Measurements from ENCODE around the gene IL21R.

The IL21R gene

GRCh38 chr16:27492588-27492979 lies 90.6 kb downstream of the IL21R start:
- no peak for DNase-seq

DNA sequence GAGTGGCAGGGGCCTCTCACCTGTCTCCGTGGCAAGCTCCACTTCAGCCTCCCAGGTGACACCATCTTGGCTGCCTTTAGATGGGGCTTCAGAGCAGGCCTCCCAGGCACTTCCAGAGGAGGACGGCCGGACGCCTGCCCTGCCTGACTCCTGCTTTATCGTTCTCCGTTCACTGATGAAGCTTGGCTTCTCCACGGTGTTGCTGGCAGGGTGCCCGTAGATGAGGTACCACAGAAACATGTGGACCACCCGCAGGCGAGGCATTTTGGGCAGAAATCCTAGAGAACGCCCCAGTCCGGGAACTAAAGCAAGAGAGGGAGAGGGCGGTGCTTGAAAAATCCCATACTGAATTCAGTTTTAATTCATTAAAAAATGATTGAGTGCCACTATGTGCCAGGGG lies 93.2 kb downstream of the IL21R start:
- no peak for DNase-seq

- no peak for DNase-seq
Measured at GRCh38 chr16:27498031-27498825, 96.3 kb downstream of the IL21R start.

DNA sequence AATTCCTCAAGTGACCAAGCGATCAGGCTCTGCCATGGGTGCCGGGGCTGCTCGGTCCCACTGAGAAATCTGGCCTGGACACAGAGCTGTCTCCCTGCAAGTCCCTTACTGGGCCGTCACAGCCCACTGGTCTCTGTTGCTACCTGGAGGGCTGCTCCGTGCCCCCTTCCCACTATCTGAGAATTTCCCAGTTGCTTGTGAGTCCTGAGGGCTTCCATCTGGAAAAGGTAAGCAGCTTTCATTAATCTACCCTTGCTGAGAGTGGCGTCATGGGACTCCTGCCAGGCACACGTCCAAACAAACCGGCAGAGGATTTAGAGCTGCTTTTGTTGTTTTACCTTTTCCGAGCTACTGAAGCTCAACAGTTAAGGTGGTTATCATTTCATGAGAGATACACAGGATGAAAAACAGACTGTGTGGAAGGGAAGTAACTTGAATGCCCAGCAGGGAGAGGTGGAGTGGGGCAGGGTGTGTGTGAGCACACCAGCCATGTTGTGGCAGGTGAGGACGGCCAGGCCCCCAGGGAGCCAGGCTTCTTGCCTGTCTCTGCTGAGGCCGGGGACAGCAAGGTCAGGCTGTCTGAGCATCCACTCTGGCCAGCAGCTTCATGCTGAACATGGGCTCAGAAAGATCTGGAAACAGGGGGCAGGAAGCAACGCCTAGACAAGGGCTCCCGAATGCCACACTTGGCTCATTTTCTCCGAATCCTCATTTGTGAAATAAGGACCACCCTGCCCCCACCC lies 97.1 kb downstream of the IL21R start:
- no peak for DNase-seq

DNA sequence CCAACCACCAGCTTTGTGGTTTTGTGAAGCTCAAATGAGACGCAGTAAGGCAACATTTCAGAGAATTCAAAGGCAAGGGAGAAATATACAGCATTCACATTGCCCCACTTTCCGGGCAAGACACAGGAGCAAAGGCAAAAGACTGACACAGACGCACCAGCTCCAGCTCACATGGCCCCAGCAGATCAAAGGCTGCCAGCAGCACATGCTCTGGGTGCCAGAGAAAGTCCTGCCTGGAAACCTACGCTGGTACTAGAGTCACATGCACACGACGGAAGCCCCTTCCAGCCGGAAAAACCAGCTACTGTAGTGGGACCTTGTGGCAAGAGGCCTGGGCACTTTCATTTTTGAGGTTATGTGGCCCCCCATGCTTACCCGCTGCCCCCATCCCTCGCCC lies 97.7 kb downstream of the IL21R start:
- DNase-seq: no peak

DNA sequence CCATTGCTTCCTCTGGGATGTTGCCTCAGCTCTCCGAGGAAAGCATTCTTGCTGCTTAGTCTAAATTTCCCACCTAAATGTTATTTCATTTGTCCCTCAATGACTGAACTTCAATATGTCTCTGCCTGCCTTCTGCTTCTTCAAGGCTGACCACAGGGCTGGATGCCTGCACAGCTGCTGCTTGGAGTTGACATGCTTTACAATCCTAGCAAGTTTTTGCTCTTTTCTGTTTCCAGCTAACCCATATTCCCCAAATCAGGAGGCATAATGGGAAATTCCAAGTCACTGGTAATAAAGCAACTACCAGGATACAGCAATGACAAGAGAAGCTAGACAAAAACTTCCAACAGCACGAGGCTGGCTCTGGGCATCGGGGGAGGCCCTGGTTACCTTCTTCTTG lies 98.8 kb downstream of the IL21R start:
- DNase-seq: no peak
